Panc1 (cell line): Measurements from ENCODE around the gene ANKRD42. TPM values are rescaled to one million over a fixed set of nuclear protein-coding genes. Genes with fewer than 3 reads are reported as not detected.

Source experiments
- ATAC-seq: fragments of 200-7000 bp; cut with Tn5 transposase; 2 replicates; pipeline ENCODE4 v1.9.1; 2020; ENCODE audit warnings: mild to moderate bottlenecking, moderate library complexity
- BruUV-seq: library from RNA; stranded (reverse); fragments of 400-500 nt; replicated peaks from 2 replicates; lab custom pipeline; 2021; lab: Mats Ljungman, UMichigan
- CTCF ChIA-PET: fragments of 300-600 bp; sonication (Branson Sonifier 250); formaldehyde crosslinking; loops from one replicate; lab custom pipeline; 2022; ENCODE audit warnings: antibody characterized with exemption; lab: Charles Lee
- POLR2A ChIA-PET: fragments of 300-600 bp; sonication (Branson Sonifier 250); formaldehyde crosslinking; loops from one replicate; lab custom pipeline; 2022; ENCODE audit warnings: antibody characterized with exemption; lab: Charles Lee
- DNase-seq: peaks from one replicate; pipeline ENCODE4 v3.0.0-alpha.2; 2010; ENCODE audit warnings: low read depth, low spot score
- H3K27ac ChIP-seq: 2 replicates; pipeline ENCODE4 v1.5.1; 2011; ENCODE audit warnings: mild to moderate bottlenecking, low read length, inconsistent platforms
- H3K27me3 ChIP-seq: fragments of 200-500 bp; sonication (Bioruptor generic); 2 replicates; pipeline ENCODE4 v1.6.0; 2014; ENCODE audit warnings: low read length, inconsistent platforms; ENCODE audit not compliant: control insufficient read depth, insufficient read depth
- H3K36me3 ChIP-seq: fragments of 200-500 bp; sonication (Bioruptor generic); 2 replicates; pipeline ENCODE4 v1.5.1; 2014; ENCODE audit warnings: inconsistent platforms, mild to moderate bottlenecking, low read length, moderate library complexity; ENCODE audit not compliant: control insufficient read depth, insufficient read depth
- H3K4me1 ChIP-seq: 2 replicates; pipeline ENCODE4 v1.5.1; 2011; ENCODE audit warnings: inconsistent platforms, mild to moderate bottlenecking, low read length, moderate library complexity; ENCODE audit not compliant: control insufficient read depth, insufficient read depth
- H3K4me3 ChIP-seq, 2 experiments: 2 replicates each; pipeline ENCODE4 v1.5.1; 2011 to 2012; ENCODE audit warnings: low read depth in 2 of 2, low read length in 2 of 2, mild to moderate bottlenecking in 2 of 2, inconsistent platforms in 1 of 2, moderate library complexity in 1 of 2
- H3K9me3 ChIP-seq: fragments of 200-500 bp; sonication (Bioruptor generic); 2 replicates; pipeline ENCODE4 v1.5.1; 2014; ENCODE audit warnings: low read depth, mild to moderate bottlenecking, inconsistent platforms, low read length, moderate library complexity; ENCODE audit not compliant: control insufficient read depth, insufficient read depth
- CTCF ChIP-seq: fragments of 450-650 bp; IDR thresholded peaks from 2 replicates; pipeline ENCODE4 v1.5.1; 2017; ENCODE audit warnings: mild to moderate bottlenecking
- POLR2AphosphoS5 ChIP-seq: IDR thresholded peaks from 2 replicates; pipeline ENCODE4 v1.6.1; 2012; ENCODE audit warnings: mild to moderate bottlenecking, low read depth, low read length, moderate library complexity
- REST ChIP-seq, 2 experiments: IDR thresholded peaks; 2 replicates each; pipeline ENCODE4 v1.6.1; 2011 to 2012; ENCODE audit warnings: low read depth in 2 of 2, control low read depth in 1 of 2, low read length in 1 of 2, mild to moderate bottlenecking in 1 of 2, moderate library complexity in 1 of 2; ENCODE audit not compliant: insufficient read depth in 1 of 2
- SIN3A ChIP-seq: IDR thresholded peaks from 2 replicates; pipeline ENCODE4 v1.6.1; 2012; ENCODE audit warnings: low read depth, mild to moderate bottlenecking, low read length, moderate library complexity, borderline replicate concordance; ENCODE audit not compliant: insufficient read depth
- TCF7L2 ChIP-seq: IDR thresholded peaks from 2 replicates; pipeline ENCODE4 v1.6.1; 2011; ENCODE audit warnings: mild to moderate bottlenecking, low read depth, low read length, inconsistent platforms
- in situ Hi-C: cut with HindIII; loops from 2 replicates; pipeline ENCODE4 v1.10.0; 2016; ENCODE audit warnings: low sequenced_read_pairs, low pct_unique_long_range_greater_than_20kb
- intact Hi-C: fragments of 100-400 bp; cut with micrococcal nuclease; formaldehyde crosslinking; loops from one replicate; pipeline ENCODE4 v1.10.0; 2022; ENCODE audit not compliant: unreplicated experiment
- total RNA-seq: library from RNA; stranded (reverse); gene quantifications from one replicate; pipeline ENCODE4 v1.2.1, GENCODE V29; 2021; ENCODE audit not compliant: unreplicated experiment

ANKRD42 gene
- total RNA-seq, 1 experiment from 2014 or later = 14.8 TPM

- no peak for TF ChIP-seq POLR2AphosphoS5
- TF ChIP-seq SIN3A = no peak
- no peak for TF ChIP-seq CTCF
- TF ChIP-seq TCF7L2 = no peak
- no peak for TF ChIP-seq REST (IDR thresholded peaks at IDR 0.05; ENCODE audit: insufficient read depth in 1 of 2, low read depth in 2 of 2, low read length in 1 of 2)
- ATAC-seq (peak; percentile 78), DNase-seq (no peak)
- ChIA-PET CTCF (no interaction called here), POLR2A (no interaction called here)
- no peaks in the 10 kb centered on the region for H3K36me3 ChIP-seq
- no peaks in the 10 kb centered on the region for H3K9me3 ChIP-seq
- no TSS peak for BruUV-seq
- intact Hi-C loops = loop anchor here (10.0 kb wide), 1 partner anchor 380 kb away; the partner anchor contains the start of genes DDIAS and PRCP
- in situ Hi-C loops = no loop called here
- peak overlapping the region; percentile 95 for H3K27ac ChIP-seq
- H3K4me3 ChIP-seq = peak overlapping the region; percentile 79 to 99
- no peaks in the 10 kb centered on the region for H3K27me3 ChIP-seq
- H3K4me1 ChIP-seq = peaks cover 12% of the 10 kb centered on the region
These were observed 91.7 kb downstream of the ANKRD42 start for GRCh38 chr11:83285151-83285770.

- Histone ChIP-seq H3K9me3 (no peaks in the 10 kb centered on the region), H3K27me3 (no peaks in the 10 kb centered on the region), H3K4me3 (peak within 1 kb of the TSS; percentile 79 to 99), H3K27ac (peak within 1 kb of the TSS; percentile 95), H3K36me3 (no peaks in the 10 kb centered on the region), H3K4me1 (peaks cover 12% of the 10 kb centered on the region)
- TF ChIP-seq CTCF (peak; percentile 80; the same call in 1 of the 2 replicates), POLR2AphosphoS5 (peak; percentile 94), TCF7L2 (peak; percentile 60), REST (IDR thresholded peaks at IDR 0.05; ENCODE audit: insufficient read depth in 1 of 2, low read depth in 2 of 2, low read length in 1 of 2) (0 out of 4 replicates have a peak, but pooled peaks of 1 of the 2 experiments have one; percentile 7), SIN3A (peak; percentile 94)
- intact Hi-C loops (loop anchor here (10.0 kb wide), 1 partner anchor 381 kb away; the partner anchor contains the start of genes DDIAS and PRCP), in situ Hi-C loops (no loop called here)
- no TSS peak for BruUV-seq
- ATAC-seq (peak; percentile 98), DNase-seq (peak; percentile 96)
- ChIA-PET POLR2A (interaction anchor here (0.6 kb wide), 1 partner anchor 384 kb away, joined by 4 read pairs; no protein-coding TSS in a partner anchor), CTCF (no interaction called here)
These were observed 92.4 kb downstream of the ANKRD42 start, which contains the start of gene CCDC90B for GRCh38 chr11:83285771-83286528. TSS of gene CCDC90B (minus strand) at chr11:83286367. CDS start at chr11:83285972, 395 bp downstream.
